ENCODE data around the gene ATF7IP.
"Not testable (repeated sequence)": the region's sequence is repeated elsewhere in the genome, so short reads cannot be mapped to it uniquely, and the experiment has no call there.

ATF7IP gene

DNA sequence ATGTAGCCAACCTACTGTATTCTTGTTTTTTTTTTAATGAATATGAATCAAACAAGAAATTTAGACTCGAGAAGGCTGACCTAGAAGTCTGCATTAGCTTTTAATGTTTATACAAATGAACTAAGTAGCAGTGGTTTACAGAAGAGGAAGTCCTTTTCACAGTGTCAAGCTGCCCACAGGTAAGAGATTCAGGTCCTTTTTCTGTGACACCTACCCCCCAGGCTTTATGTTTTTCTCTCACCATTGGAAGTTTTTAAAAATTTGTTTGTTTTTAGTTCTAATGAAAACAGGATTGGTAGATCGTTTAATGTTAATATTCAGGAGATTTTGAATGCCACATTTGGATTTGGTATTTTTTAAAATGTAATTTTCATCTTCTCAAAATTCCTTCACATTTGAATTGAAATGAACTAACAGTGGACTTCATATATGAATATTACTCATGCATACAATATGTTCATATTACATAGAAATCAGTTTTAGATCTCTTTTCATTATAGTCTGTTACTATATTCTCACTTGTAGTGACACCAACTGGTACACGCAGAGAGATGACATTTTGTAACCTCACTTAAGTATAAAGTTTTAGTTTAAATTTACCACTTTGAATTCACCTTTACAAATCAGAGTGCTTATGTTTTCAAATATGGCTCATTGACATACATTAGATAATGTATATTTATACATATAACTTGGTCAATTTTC, 29.7 kb downstream of the ATF7IP start:
- Histone ChIP-seq H3K9ac (ENCODE audit: low read depth, low read length) (no peak overlapping the region), H3K4me1 (ENCODE audit: insufficient read depth, low read length) (peaks cover 32% of the 10 kb centered on the region), H3K36me3 (ENCODE audit: insufficient read depth, low read length) (no peaks in the 10 kb centered on the region), H3K9me3 (ENCODE audit: control insufficient read depth, insufficient read depth, low read length) (no peaks in the 10 kb centered on the region)

DNA sequence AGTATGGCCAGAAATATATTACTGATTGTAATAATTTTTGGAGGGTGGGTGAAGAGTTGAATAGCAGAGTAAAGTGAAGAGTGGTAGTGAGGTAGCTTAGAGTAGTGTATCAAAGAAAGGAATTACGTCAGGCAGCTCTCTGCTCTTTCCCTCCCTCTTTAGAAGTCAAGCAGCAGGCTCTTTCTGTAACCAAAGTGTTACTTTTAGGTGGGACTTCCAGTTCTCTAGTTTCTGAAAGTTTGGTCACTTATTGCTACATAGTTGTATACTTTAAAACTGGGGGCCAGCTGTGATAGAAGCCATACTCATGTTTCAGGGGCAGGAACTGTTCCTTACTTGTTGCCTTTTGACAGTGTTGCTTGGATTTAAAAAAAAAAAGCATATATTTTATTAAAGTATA, 30.6 kb downstream of the ATF7IP start:
- Histone ChIP-seq H3K9ac (ENCODE audit: low read depth, low read length) (no peak overlapping the region), H3K9me3 (ENCODE audit: control insufficient read depth, insufficient read depth, low read length) (no peaks in the 10 kb centered on the region), H3K4me1 (ENCODE audit: insufficient read depth, low read length) (peaks cover 28% of the 10 kb centered on the region), H3K36me3 (ENCODE audit: insufficient read depth, low read length) (no peaks in the 10 kb centered on the region)

DNA sequence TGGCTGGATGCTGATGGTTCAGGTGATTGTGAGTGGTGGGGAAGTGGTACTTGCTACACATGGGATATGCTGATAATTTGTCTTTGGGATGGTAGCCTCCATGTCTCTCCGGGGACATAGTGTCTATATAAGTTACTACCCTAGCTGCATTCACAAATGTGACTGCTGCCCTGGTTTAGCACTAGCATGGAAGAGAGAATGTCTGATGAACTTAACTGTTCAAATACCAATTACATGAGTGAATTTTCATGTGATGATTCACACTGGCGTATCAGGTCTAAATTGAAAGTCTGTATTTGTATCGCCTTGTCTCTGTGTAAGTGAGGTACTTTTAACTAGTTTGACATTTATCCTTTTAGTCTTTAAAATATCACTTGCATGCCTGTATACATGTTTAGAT, 34.4 kb downstream of the ATF7IP start:
- Histone ChIP-seq H3K9ac (ENCODE audit: low read depth, low read length) (no peak overlapping the region), H3K9me3 (ENCODE audit: control insufficient read depth, insufficient read depth, low read length) (no peaks in the 10 kb centered on the region), H3K4me1 (ENCODE audit: insufficient read depth, low read length) (peaks cover 8% of the 10 kb centered on the region), H3K36me3 (ENCODE audit: insufficient read depth, low read length) (no peaks in the 10 kb centered on the region)

DNA sequence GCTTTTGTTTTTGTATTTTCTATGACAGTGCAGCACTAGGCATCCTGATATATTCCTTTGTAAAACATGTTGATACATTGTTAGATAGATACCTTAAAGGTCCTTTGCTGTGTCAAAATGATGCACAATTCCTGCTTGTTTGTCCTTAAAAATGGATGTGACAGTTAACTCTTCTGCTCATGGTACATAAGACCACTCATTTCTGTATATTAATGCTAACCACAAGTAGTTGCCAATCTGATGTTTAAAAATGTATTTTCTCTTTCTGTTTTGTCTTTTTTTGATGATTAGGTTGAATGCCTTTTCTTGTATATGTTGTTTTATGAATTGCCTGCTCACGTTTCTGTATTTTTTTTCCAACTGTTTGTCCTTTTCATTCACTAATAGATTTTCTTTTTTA, 35.1 kb downstream of the ATF7IP start:
- H3K36me3 ChIP-seq (ENCODE audit: insufficient read depth, low read length), result no peaks in the 10 kb centered on the region
- no peaks in the 10 kb centered on the region for H3K9me3 ChIP-seq (ENCODE audit: control insufficient read depth, insufficient read depth, low read length)
- peaks cover 6% of the 10 kb centered on the region; the same call in 1 of the 2 replicates for H3K4me1 ChIP-seq (ENCODE audit: insufficient read depth, low read length)
- H3K9ac ChIP-seq (ENCODE audit: low read depth, low read length), result no peak overlapping the region

DNA sequence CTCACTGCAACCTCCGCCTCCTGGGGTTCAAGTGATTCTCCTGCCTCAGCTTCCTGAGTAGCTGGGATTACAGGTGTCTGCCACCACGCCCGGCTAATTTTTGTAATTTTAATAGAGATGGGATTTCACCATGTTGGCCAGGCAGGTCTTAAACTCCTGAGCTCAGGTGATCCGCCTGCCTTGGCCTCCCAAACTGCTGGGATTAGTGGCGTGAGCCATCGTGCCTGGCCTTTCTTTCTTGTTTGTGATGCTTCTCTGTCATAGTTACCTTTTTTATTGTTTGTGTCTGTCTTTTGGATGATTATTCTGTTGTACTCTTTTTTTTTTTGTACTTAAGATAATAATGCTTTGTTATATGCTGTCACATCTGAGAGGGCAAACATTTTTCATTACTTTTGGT, 35.8 kb downstream of the ATF7IP start:
- not testable (repeated sequence) for H3K36me3 ChIP-seq (ENCODE audit: insufficient read depth, low read length); H3K4me1 ChIP-seq (ENCODE audit: insufficient read depth, low read length); H3K9ac ChIP-seq (ENCODE audit: low read depth, low read length); H3K9me3 ChIP-seq (ENCODE audit: control insufficient read depth, insufficient read depth, low read length)

DNA sequence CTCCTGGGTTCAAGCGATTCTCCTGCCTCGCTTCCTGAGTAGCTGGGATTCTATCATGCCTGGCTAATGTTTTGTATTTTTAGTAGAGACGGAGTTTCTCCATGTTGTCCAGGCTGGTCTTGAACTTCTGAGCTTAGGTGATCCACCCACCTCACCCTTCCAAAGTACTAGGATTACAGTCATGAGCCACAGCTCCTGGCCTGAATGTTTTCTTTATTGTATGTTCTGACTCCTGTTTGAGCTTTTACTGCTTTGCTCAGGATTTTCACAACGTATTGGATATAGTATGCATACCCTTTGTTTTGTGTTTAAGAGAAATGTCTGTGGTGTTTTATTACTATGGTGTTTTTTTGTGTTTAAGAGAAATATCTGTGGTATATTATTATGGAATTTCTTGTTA, 37.2 kb downstream of the ATF7IP start:
- H3K9me3 ChIP-seq (ENCODE audit: control insufficient read depth, insufficient read depth, low read length), result no peaks in the 10 kb centered on the region
- H3K9ac ChIP-seq (ENCODE audit: low read depth, low read length), result no peak overlapping the region
- peaks cover 6% of the 10 kb centered on the region; the same call in 1 of the 2 replicates for H3K4me1 ChIP-seq (ENCODE audit: insufficient read depth, low read length)
- H3K36me3 ChIP-seq (ENCODE audit: insufficient read depth, low read length), result no peaks in the 10 kb centered on the region

DNA sequence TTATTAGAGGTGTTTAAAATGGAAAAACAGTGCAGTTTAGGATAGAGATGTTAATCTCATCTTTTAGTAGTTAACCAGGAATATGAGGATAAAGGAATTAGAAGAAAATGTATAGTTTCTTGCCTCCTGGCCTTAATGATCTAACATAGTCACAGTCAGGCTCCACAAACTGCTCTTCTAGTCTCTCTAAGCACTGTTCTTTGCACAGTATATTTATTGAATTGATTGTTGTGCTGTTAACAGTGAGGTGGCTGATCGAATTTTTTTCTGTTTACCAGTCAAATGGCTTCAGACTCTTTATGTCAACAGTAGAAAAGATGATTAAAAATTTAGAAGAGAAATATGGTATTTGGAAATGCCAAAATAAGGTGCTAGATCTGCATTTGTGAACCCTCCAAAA, 37.8 kb downstream of the ATF7IP start:
- Histone ChIP-seq H3K4me1 (ENCODE audit: insufficient read depth, low read length) (peaks cover 6% of the 10 kb centered on the region; the same call in 1 of the 2 replicates), H3K36me3 (ENCODE audit: insufficient read depth, low read length) (no peaks in the 10 kb centered on the region), H3K9me3 (ENCODE audit: control insufficient read depth, insufficient read depth, low read length) (no peaks in the 10 kb centered on the region), H3K9ac (ENCODE audit: low read depth, low read length) (no peak overlapping the region)

DNA sequence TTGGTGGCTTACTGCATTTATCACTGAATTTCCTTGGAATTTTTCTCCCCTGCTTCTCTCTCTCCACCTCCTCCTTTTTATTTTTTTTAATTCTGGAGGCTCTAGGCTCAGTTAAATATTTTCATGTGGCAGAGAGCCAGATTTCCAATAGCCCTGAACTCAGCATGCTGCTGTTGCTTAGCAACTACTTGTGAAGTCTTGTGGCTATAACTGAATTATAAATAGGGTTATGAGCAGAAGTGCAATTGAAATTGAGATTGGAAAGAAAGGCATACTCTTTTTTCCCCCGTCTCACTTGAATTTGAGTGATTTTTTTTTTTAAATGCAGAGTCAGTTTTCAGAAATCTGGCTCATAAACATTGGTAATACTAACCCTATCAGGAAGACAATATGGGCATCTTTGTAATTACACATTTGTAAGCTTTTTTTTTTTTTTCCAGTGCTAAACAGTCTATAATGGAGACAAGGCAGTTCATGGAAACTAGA, 38.3 kb downstream of the ATF7IP start:
- no peaks in the 10 kb centered on the region for H3K36me3 ChIP-seq (ENCODE audit: insufficient read depth, low read length)
- peaks cover 6% of the 10 kb centered on the region; the same call in 1 of the 2 replicates for H3K4me1 ChIP-seq (ENCODE audit: insufficient read depth, low read length)
- H3K9me3 ChIP-seq (ENCODE audit: control insufficient read depth, insufficient read depth, low read length), result no peaks in the 10 kb centered on the region
- no peak overlapping the region for H3K9ac ChIP-seq (ENCODE audit: low read depth, low read length)

DNA sequence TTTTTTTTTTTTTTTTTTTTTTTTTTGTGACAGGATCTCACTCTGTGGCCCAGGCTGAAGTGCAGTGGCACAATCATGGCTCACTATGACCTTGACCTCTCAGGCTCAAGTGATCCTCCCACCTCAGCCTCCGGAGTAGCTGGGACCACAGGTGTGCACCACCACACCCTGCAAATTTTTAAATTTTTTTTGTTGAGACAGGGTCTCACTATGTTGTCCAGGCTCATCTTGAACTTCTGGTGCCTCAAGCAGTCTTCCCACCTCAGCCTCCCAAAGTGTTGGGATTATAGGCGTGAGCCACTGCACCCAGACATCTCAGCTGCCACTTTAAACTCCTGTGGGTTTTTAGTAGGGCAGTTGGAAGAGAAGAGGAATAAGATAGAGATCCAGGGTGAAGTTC, 39.9 kb downstream of the ATF7IP start:
- H3K4me1 ChIP-seq (ENCODE audit: insufficient read depth, low read length); H3K9me3 ChIP-seq (ENCODE audit: control insufficient read depth, insufficient read depth, low read length); H3K36me3 ChIP-seq (ENCODE audit: insufficient read depth, low read length): not testable (repeated sequence)

DNA sequence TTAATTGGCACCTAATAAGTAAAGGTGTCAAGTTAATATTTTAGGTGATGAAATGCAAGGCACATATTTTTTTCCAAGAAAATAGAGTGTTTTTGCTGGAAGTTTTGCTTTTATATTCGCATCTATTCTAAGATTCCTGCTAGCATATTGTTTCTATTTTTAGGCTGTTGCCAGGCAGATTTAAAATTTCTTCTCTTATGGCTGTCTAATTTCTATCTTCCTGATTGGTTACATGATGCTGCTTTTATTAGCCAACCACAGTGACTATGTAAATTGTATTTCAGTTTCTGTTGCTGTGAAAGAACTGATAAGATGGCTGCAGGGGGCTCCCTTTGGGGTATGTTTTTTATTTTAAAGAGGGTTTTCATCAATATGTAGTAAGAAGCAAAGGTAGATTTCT, 42.7 kb downstream of the ATF7IP start:
- Histone ChIP-seq H3K9me3 (ENCODE audit: control insufficient read depth, insufficient read depth, low read length) (no peaks in the 10 kb centered on the region), H3K36me3 (ENCODE audit: insufficient read depth, low read length) (no peaks in the 10 kb centered on the region), H3K4me1 (ENCODE audit: insufficient read depth, low read length) (peaks cover 3% of the 10 kb centered on the region; the same call in 1 of the 2 replicates), H3K9ac (ENCODE audit: low read depth, low read length) (no peak overlapping the region)

More for the DNA sequence above, 39.9 kb downstream of the ATF7IP start:
- not testable (repeated sequence) for H3K9ac ChIP-seq (ENCODE audit: low read depth, low read length)

DNA sequence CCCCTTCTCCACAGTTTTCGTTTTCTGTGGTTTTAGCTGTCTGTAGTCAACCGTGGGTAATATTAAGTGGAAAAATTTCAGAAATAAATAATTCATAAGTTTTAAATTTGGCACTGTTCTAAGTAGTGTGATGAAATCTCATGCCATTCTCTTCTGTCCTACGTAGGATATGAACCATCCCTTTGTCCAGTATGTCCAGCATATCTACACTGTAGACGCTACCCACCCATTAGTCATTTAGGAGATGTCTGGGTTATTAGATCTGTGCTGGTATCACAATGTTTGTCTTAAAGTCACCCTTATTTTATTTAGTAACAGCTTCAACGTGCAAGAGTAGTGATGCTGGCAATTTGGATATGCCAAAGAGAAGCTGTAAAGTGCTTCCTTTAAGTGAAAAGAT, 44.7 kb downstream of the ATF7IP start:
- H3K36me3 ChIP-seq (ENCODE audit: insufficient read depth, low read length), result no peaks in the 10 kb centered on the region

DNA sequence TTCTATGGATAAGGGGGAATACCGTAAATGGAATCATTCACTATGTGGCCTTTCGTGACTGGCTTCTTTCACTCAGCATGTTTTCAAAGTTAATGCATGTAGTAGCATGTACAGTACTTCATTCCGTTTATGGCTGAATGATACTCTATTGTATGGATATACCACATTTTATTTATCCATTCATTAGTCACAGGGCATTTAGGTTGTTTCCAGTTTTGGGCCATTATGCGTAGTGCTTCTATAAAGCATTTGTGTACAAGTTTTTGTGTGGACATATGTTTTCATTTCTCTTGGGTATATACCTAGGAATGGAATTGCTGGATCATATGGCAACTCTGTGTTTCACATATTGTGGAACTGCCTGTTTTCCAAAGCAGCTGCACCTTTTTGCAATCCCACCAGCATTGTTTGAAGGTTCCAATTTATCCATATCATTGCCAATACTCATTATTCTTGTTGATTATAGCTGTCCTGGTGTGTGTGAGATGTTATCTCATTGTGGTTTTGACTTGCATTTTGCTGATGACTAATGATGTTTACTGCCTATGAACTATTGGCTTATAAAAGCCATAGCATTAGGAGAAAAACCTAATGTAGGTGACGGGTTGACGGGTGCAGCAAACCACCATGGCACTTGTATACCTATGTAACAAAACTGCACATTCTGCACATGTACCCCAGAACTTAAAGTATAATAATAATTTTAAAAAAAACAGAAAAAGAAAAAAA, 45.5 kb downstream of the ATF7IP start:
- Histone ChIP-seq H3K9ac (ENCODE audit: low read depth, low read length) (no peak overlapping the region), H3K4me1 (ENCODE audit: insufficient read depth, low read length) (no peaks in the 10 kb centered on the region; the same call in 1 of the 2 replicates), H3K9me3 (ENCODE audit: control insufficient read depth, insufficient read depth, low read length) (no peaks in the 10 kb centered on the region), H3K36me3 (ENCODE audit: insufficient read depth, low read length) (no peaks in the 10 kb centered on the region)

More for the DNA sequence above, 44.7 kb downstream of the ATF7IP start:
- no peaks in the 10 kb centered on the region for H3K9me3 ChIP-seq (ENCODE audit: control insufficient read depth, insufficient read depth, low read length)
- H3K9ac ChIP-seq (ENCODE audit: low read depth, low read length), result no peak overlapping the region
- H3K4me1 ChIP-seq (ENCODE audit: insufficient read depth, low read length), result no peaks in the 10 kb centered on the region

DNA sequence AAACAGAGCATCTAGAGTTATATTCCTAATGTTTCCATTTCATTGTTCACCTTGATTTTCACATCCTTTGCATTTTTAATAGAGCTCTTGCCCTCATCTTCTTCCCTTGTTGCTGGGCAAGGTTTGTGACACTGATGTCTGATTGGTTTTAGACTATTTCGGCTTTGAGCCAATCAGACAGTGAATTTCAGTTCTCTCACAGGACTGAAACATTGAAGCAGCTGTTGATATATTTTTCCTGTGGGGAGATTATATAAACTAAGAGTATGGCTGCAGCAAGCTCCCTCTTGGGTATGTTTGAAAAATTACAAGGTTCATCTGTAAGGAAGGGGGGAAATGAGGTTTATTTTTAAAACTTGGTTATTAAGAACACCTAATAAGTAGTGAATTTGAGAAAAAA, 51.2 kb downstream of the ATF7IP start:
- Histone ChIP-seq H3K4me1 (ENCODE audit: insufficient read depth, low read length) (peaks cover 21% of the 10 kb centered on the region), H3K9ac (ENCODE audit: low read depth, low read length) (no peak overlapping the region), H3K9me3 (ENCODE audit: control insufficient read depth, insufficient read depth, low read length) (no peaks in the 10 kb centered on the region; the same call in 1 of the 2 replicates), H3K36me3 (ENCODE audit: insufficient read depth, low read length) (no peaks in the 10 kb centered on the region)

DNA sequence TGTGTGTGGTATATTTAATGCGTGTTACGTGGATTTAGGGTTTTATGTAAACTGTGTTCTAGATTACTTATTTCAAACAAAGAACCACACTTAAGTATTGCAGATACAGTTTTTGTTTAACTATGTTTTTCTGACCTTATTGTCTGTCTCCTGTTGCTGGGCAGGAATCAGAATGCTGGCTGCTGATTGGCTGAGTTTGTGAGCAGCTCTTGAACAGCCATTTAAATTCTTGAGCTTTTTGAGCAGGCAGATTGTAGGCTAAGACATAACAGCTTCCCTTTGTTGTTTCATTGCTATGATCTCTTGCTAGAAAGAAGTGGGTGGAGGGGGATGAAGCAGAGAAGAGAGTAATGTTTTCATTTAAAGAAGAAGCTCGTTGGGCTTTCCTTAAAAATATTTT, 52.2 kb downstream of the ATF7IP start:
- no peak overlapping the region for H3K9ac ChIP-seq (ENCODE audit: low read depth, low read length)
- no peaks in the 10 kb centered on the region for H3K36me3 ChIP-seq (ENCODE audit: insufficient read depth, low read length)
- H3K4me1 ChIP-seq (ENCODE audit: insufficient read depth, low read length), result peaks cover 21% of the 10 kb centered on the region
- H3K9me3 ChIP-seq (ENCODE audit: control insufficient read depth, insufficient read depth, low read length), result no peaks in the 10 kb centered on the region; the same call in 1 of the 2 replicates

DNA sequence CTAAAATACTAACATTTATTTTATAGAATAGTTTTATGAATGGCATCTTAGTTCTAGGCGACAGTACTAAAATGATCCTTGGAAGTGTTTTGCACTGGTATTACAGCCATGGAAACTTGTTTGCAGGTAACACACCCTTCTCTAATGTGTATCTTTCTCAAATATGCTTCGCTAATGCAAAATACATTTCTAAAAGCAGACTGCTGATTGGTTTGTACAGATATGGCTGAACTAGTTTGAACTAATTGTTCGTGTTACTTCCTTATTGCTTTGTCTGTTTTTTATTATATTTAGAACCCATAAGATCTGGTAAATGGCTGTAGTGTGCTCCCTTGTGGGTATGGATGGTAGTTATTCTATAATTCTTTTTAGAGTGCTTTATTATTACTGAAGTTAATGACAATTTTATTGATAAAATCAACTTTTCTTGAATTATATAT, 53.0 kb downstream of the ATF7IP start:
- Histone ChIP-seq H3K4me1 (ENCODE audit: insufficient read depth, low read length) (peaks cover 21% of the 10 kb centered on the region), H3K9ac (ENCODE audit: low read depth, low read length) (no peak overlapping the region), H3K36me3 (ENCODE audit: insufficient read depth, low read length) (no peaks in the 10 kb centered on the region), H3K9me3 (ENCODE audit: control insufficient read depth, insufficient read depth, low read length) (no peaks in the 10 kb centered on the region; the same call in 1 of the 2 replicates)

Data from ES-I3 (cell line).